ENCODE results near the gene GALNT9.

DNA sequence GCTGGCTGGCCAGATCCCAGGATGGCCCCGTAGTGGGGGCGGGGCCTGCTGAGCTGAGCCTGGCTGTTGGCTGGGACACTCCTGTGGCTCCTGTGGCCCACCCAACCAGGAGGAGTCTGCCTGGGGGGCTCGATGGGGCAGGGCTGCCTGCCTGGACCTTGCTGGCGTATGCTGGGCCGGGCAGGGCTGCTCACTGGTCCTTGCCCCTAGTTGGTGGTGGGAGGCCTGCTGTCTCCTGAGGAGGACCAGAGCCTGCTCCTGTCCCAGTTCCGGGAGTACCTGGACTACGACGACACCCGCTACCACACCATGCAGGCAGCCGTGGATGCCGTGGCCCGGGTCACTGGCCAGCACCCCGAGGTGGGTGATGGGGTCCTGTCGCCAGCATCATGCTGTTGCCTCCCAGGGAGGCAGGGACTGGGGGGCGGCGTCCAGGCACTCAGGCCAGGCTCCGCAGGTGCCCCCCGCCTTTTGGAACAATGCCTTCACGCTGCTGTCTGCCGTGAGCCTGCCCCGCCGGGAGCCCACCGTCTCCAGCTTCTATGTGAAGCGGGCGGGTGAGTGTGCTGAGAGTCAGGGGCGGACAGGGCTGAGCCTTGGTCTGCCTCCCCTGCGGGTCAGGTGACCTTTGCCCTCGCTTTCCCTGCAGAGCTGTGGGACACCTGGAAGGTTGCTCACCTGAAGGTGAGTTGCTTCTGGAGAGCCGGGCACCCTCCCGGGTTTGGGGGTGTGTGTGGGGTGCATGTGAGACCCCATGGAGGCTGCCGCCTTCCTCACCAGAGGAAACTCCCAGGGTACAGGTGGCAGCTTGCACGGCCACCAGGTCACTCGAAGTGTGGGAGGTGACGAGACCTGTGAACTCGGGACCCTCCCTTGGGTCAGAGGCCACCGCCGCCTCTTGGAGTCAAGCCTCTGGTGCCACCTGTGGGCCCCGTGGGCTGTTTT is 181.7 kb downstream of the GALNT9 start:
- TF ChIP-seq, protein P1, sequence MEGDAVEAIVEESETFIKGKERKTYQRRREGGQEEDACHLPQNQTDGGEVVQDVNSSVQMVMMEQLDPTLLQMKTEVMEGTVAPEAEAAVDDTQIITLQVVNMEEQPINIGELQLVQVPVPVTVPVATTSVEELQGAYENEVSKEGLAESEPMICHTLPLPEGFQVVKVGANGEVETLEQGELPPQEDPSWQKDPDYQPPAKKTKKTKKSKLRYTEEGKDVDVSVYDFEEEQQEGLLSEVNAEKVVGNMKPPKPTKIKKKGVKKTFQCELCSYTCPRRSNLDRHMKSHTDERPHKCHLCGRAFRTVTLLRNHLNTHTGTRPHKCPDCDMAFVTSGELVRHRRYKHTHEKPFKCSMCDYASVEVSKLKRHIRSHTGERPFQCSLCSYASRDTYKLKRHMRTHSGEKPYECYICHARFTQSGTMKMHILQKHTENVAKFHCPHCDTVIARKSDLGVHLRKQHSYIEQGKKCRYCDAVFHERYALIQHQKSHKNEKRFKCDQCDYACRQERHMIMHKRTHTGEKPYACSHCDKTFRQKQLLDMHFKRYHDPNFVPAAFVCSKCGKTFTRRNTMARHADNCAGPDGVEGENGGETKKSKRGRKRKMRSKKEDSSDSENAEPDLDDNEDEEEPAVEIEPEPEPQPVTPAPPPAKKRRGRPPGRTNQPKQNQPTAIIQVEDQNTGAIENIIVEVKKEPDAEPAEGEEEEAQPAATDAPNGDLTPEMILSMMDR (IDR thresholded peaks at IDR 0.05): no peak
- TF ChIP-seq EZH2phosphoT487 (IDR thresholded peaks at IDR 0.05) (no peak), EZH2 (IDR thresholded peaks at IDR 0.05) (no peak)
